Gastroesophageal sphincter (tissue), 3 donors: ENCODE results near the gene KCP.

Source experiments
- CTCF ChIP-seq, 4 experiments: fragments of 200-600 bp in 2 of 4; fragments of 450-650 bp in 2 of 4; sonication (generic) in 1 of 4; IDR thresholded peaks; one replicate each; pipeline ENCODE4 v1.5.1; 2017 to 2019; ENCODE audit warnings: antibody characterized with exemption in 4 of 4, mild to moderate bottlenecking in 2 of 4, moderate library complexity in 2 of 4
- EP300 ChIP-seq: sonication (generic); formaldehyde crosslinking; IDR thresholded peaks from one replicate; pipeline ENCODE4 v1.6.1; 2017; ENCODE audit warnings: antibody characterized with exemption, mild to moderate bottlenecking
- POLR2A ChIP-seq, 2 donors: fragments of 450-650 bp; IDR thresholded peaks; one replicate each; pipeline ENCODE4 v1.6.1; 2017; ENCODE audit warnings: antibody characterized with exemption in 2 of 2, mild to moderate bottlenecking in 2 of 2, moderate library complexity in 1 of 2

- TF ChIP-seq CTCF (IDR thresholded peaks at IDR 0.05) (no peak), POLR2A (IDR thresholded peaks at IDR 0.05) (no peak), EP300 (no peak)
Observed at GRCh38 chr7:128900237-128900636, 10.3 kb downstream of the KCP start.
